Measurements from ENCODE around the gene HOXB4. TPM values are rescaled to one million over a fixed set of nuclear protein-coding genes. Genes with fewer than 3 reads are reported as not detected.

HOXB4 gene
- total and polyA plus RNA-seq, 8 donors, result 0.45 to 5.1 (median 2.1) TPM; not detected in 2

DNA sequence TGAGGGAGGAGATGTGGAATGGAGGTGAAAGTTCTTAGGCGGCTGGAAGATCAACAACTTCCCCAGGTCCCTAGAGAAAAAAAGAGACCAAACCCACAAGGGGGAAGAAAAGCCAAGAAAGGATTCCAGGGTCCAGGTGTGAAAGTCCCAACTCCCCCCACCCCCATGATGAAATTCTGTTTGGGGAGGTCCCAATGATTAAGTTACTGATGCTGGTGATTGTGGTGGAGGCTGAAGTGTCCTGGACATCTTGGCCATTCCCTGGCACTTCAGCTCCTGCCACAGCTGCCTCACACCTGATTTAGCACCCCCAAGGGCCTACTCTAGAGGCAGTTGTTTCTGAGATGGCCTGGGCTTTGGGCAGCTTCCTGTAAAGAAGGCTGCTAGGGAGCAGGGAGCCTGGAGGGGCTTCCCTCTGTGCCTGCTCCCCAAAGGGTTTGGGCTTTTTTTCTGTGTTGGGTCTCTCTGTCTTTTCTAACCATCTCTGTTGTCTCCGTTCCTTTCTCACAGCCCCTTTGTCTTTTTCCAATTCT is 13.1 kb downstream of the HOXB4 start:
- 35 to 66% (median 46%) methylated on average over 2 of the region's 2 CpGs for WGBS, 5 donors

DNA sequence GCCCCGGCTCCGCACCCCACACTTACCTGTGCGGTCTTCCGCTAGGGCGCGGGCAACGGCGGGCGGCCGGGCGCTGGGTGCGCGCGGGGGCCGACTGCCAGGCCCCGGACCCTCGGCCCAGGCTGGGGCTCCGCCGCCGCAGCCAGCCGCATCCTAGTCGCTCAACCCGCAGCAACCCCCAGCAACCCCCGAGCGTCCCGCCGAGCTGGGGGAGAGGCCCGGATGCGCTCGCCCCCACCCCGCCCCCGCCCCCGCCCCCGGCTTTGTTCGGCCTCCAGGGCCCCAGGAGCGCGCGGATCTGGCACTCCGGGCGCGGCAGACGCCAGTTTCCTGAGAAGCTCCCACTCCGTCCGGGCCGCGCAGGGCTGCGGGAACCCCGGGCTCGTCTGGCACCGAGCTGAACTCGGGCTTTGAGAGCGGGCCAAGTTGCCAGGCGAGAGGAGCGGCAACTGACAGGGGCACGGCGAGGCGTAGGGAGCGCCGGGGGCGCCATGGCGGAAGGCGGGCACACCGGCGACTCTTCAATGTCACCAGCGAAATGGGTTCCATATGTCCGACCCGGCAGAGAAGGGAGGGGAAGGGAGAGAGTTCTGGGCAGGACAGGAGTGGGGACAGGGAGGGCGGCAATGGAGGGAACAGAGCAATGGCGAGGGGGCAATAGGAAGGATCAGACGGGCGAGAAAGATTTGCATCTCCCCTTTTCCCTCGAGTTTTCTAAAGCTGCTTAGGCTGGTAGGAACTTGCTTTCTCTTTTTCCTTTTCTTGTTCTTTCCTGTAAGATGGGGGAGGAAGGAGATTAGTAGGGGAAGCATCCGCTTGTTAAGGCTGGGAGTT is 13.7 kb downstream of the HOXB4 start:
- DNase-seq, result no peak
- Histone ChIP-seq H3K4me3 (peak overlapping the region; percentile 39 to 47 (median 44)), H3K36me3 (no peaks in the 10 kb centered on the region), H3K27me3 (peaks cover 0 to 90% (median 37%) of the 10 kb centered on the region in 3 donors), H3K27ac (peak overlapping the region; percentile 30 to 95 (median 93)), H3K4me1 (peaks cover 45 to 98% (median 73%) of the 10 kb centered on the region in 4 donors), H3K9me3 (no peaks in the 10 kb centered on the region)
- intact Hi-C loops (cut with DNase I; ENCODE audit: low total_unique reads), result no loop called here
- TF ChIP-seq POLR2AphosphoS5 (IDR thresholded peaks at IDR 0.05) (no peak), EP300 (IDR thresholded peaks at IDR 0.05) (no peak), POLR2A (IDR thresholded peaks at IDR 0.05) (no peak)
- TF ChIP-seq, protein P1, sequence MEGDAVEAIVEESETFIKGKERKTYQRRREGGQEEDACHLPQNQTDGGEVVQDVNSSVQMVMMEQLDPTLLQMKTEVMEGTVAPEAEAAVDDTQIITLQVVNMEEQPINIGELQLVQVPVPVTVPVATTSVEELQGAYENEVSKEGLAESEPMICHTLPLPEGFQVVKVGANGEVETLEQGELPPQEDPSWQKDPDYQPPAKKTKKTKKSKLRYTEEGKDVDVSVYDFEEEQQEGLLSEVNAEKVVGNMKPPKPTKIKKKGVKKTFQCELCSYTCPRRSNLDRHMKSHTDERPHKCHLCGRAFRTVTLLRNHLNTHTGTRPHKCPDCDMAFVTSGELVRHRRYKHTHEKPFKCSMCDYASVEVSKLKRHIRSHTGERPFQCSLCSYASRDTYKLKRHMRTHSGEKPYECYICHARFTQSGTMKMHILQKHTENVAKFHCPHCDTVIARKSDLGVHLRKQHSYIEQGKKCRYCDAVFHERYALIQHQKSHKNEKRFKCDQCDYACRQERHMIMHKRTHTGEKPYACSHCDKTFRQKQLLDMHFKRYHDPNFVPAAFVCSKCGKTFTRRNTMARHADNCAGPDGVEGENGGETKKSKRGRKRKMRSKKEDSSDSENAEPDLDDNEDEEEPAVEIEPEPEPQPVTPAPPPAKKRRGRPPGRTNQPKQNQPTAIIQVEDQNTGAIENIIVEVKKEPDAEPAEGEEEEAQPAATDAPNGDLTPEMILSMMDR (IDR thresholded peaks at IDR 0.05), result no peak
- 9 to 34% (median 16%) methylated on average over 23 to 73 of the region's 73 CpGs for WGBS, 5 donors

More for the DNA sequence above, 13.1 kb downstream of the HOXB4 start:
- Histone ChIP-seq H3K27me3 (peaks cover 0 to 90% (median 43%) of the 10 kb centered on the region in 3 donors), H3K27ac (peak overlapping the region in 4 of 5 donors; percentile 77 to 95 (median 93)), H3K4me3 (peak overlapping the region in 1 of 4 donors; percentile 39), H3K36me3 (no peaks in the 10 kb centered on the region), H3K9me3 (no peaks in the 10 kb centered on the region), H3K4me1 (peaks cover 39 to 98% (median 72%) of the 10 kb centered on the region in 4 donors)
- TF ChIP-seq POLR2AphosphoS5 (IDR thresholded peaks at IDR 0.05) (no peak), EP300 (IDR thresholded peaks at IDR 0.05) (no peak), POLR2A (IDR thresholded peaks at IDR 0.05) (no peak)
- TF ChIP-seq, protein P1 (IDR thresholded peaks at IDR 0.05), result no peak
- intact Hi-C loops (cut with DNase I; ENCODE audit: low total_unique reads), result no loop called here
- no peak for DNase-seq

DNA sequence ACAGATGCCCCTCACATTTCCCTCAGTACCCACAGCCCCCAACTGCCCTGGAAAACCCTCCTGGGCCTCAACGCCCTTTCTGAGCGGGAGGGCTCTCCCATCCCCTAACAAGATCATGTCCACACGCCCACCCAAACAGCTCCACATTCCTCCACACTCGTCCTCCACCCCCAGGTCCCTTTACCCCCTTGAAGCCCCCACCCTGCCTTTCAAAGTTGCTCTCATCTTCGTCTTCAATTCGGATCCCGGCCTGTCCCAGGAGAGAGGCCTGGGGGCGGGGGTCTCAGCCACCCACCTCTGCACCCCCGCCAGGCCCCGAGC is 14.3 kb downstream of the HOXB4 start:
- intact Hi-C loops (cut with DNase I; ENCODE audit: low total_unique reads), result no loop called here
- Histone ChIP-seq H3K4me1 (peaks cover 45 to 99% (median 73%) of the 10 kb centered on the region in 4 donors), H3K36me3 (no peaks in the 10 kb centered on the region), H3K27me3 (peaks cover 0 to 90% (median 31%) of the 10 kb centered on the region in 3 donors), H3K27ac (peak overlapping the region; percentile 11 to 95 (median 93)), H3K9me3 (no peaks in the 10 kb centered on the region), H3K4me3 (peak overlapping the region; percentile 39 to 47 (median 44))
- WGBS, 5 donors, result 23 to 28% (median 24%) methylated on average over 9 to 10 of the region's 10 CpGs
- no peak for DNase-seq
- no peak for TF ChIP-seq EP300 (IDR thresholded peaks at IDR 0.05)
- no peak for TF ChIP-seq POLR2AphosphoS5 (IDR thresholded peaks at IDR 0.05)
- TF ChIP-seq, protein P1 (IDR thresholded peaks at IDR 0.05), result no peak
- TF ChIP-seq POLR2A (IDR thresholded peaks at IDR 0.05), result no peak

DNA sequence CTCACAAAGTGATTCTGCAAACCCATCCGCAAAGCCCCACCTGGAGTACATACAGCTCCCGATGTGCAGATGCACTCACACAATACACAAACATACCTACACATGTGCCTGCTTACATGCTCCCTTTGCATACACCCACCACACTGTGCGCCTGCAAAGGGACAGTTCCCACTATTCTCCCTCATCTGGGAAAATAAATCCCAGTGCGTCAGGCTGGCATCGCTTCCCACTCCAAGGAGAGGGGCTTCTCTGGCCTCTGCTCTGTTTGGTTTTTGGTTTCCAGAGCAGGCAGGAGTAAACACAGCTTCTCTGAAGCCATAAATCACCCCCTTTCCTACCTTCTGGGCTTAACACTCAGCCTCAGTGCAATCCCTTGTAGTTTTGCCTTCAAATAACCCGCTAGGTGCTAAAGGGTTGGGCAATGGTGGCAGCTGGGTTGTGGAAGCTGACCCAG is 14.7 kb downstream of the HOXB4 start:
- Histone ChIP-seq H3K36me3 (no peaks in the 10 kb centered on the region), H3K4me3 (peak overlapping the region; percentile 39 to 47 (median 44)), H3K27me3 (peaks cover 0 to 90% (median 28%) of the 10 kb centered on the region in 3 donors), H3K4me1 (peaks cover 45 to 99% (median 72%) of the 10 kb centered on the region in 4 donors), H3K9me3 (no peaks in the 10 kb centered on the region), H3K27ac (peak overlapping the region; percentile 11 to 95 (median 93))
- no peak for TF ChIP-seq POLR2AphosphoS5 (IDR thresholded peaks at IDR 0.05)
- TF ChIP-seq EP300 (IDR thresholded peaks at IDR 0.05), result no peak
- TF ChIP-seq POLR2A (IDR thresholded peaks at IDR 0.05), result no peak
- TF ChIP-seq, protein P1 (IDR thresholded peaks at IDR 0.05), result no peak
- no peak for DNase-seq
- intact Hi-C loops (cut with DNase I; ENCODE audit: low total_unique reads), result no loop called here
- WGBS, 5 donors, result 41 to 60% (median 54%) methylated on average over 6 of the region's 6 CpGs
